Esophagus muscularis mucosa (tissue), 3 donors: ENCODE measurements around the gene PYROXD2.
A peak's percentile ranks its signal among the peaks of the same experiment; 100 is the strongest.

Experiments used
- CTCF ChIP-seq, 3 experiments: fragments of 200-600 bp in 2 of 3; fragments of 450-650 bp in 1 of 3; sonication (generic) in 2 of 3; IDR thresholded peaks; one replicate each; pipeline ENCODE4 v1.5.1; 2017 to 2019; ENCODE audit warnings: antibody characterized with exemption in 3 of 3, mild to moderate bottlenecking in 2 of 3, moderate library complexity in 1 of 3
- POLR2AphosphoS5 ChIP-seq, 2 donors: sonication (generic); formaldehyde crosslinking; IDR thresholded peaks; one replicate each; pipeline ENCODE4 v1.6.1; 2017; ENCODE audit warnings: antibody characterized with exemption in 2 of 2

GRCh38 chr10:98423691-98424120 is 8.7 kb upstream of the PYROXD2 start:
- TF ChIP-seq CTCF (IDR thresholded peaks at IDR 0.05): peak in 1 of 3 experiments; percentile 17
- TF ChIP-seq POLR2AphosphoS5 (IDR thresholded peaks at IDR 0.05): no peak
